B cell (primary cell): Measurements from ENCODE around the gene COG1. TPM values are rescaled to one million over a fixed set of nuclear protein-coding genes. Genes with fewer than 3 reads are reported as not detected.

ENCODE experiments used
- ATAC-seq: fragments of 200-7000 bp; cut with Tn5 transposase; one replicate; pipeline ENCODE4 v1.10.0; 2021; ENCODE audit warnings: low read depth, mild to moderate bottlenecking, moderate number of reproducible peaks, moderate library complexity
- CTCF ChIA-PET: fragments of 350-600 bp; sonication (Branson Sonifier 250); formaldehyde crosslinking; loops from one replicate; lab custom pipeline; 2021; ENCODE audit warnings: antibody characterized with exemption, inconsistent platforms; lab: Charles Lee
- POLR2A ChIA-PET: fragments of 350-600 bp; sonication (Branson Sonifier 250); formaldehyde crosslinking; loops from one replicate; lab custom pipeline; 2021; ENCODE audit warnings: antibody characterized with exemption; lab: Charles Lee
- DNase-seq: peaks from one replicate; pipeline ENCODE4 v3.0.0; 2013
- H2AFZ ChIP-seq: 2 replicates; pipeline ENCODE4 v1.6.1; 2012; ENCODE audit warnings: mild to moderate bottlenecking, low read depth, low read length; ENCODE audit not compliant: insufficient read depth, poor library complexity, severe bottlenecking
- H3K27ac ChIP-seq, 2 donors: 1 replicate in 1 of 2; 2 replicates in 1 of 2; pipeline ENCODE4 v1.5.1; 2012 to 2013; ENCODE audit warnings: low read length in 2 of 2, mild to moderate bottlenecking in 2 of 2, moderate library complexity in 1 of 2
- H3K27me3 ChIP-seq, 4 experiments: fragments of 200-600 bp in 1 of 4; sonication (generic) in 1 of 4; replicated peaks in 1 of 4; 1 replicate in 2 of 4; 2 replicates in 2 of 4; pipeline versions ENCODE4 v1.6.1 to v1.7.0; 2013 to 2016; ENCODE audit warnings: low read length in 3 of 4, mild to moderate bottlenecking in 2 of 4, mixed read lengths in 1 of 4, moderate library complexity in 1 of 4; ENCODE audit not compliant: insufficient read depth in 4 of 4, control insufficient read depth in 3 of 4; ENCODE audit errors: control extremely low read depth in 1 of 4
- H3K36me3 ChIP-seq, 2 experiments: replicated peaks in 1 of 2; 1 replicate in 1 of 2; 2 replicates in 1 of 2; pipeline versions ENCODE4 v1.6.1 to v1.7.1; 2013; ENCODE audit warnings: low read length in 1 of 2; ENCODE audit not compliant: insufficient read depth in 2 of 2, control insufficient read depth in 1 of 2; ENCODE audit errors: control extremely low read depth in 1 of 2, extremely low read depth in 1 of 2
- H3K4me1 ChIP-seq, 2 donors: fragments of 200-600 bp in 1 of 2; sonication (generic) in 1 of 2; 1 replicate in 1 of 2; 2 replicates in 1 of 2; pipeline versions ENCODE4 v1.5.1 to v1.6.1; 2013 to 2017; ENCODE audit warnings: low read length in 2 of 2; ENCODE audit not compliant: control insufficient read depth in 2 of 2, insufficient read depth in 2 of 2
- H3K4me2 ChIP-seq: replicated peaks from 2 replicates; pipeline ENCODE3; 2012; ENCODE audit warnings: mild to moderate bottlenecking, low read depth, low read length; ENCODE audit not compliant: poor library complexity, severe bottlenecking
- H3K4me3 ChIP-seq, 5 experiments: fragments of 200-600 bp in 1 of 5; sonication (generic) in 1 of 5; 1 replicate in 3 of 5; 2 replicates in 2 of 5; pipeline versions ENCODE4 v1.5.1 to v1.7.0; 2011 to 2016; ENCODE audit warnings: low read length in 4 of 5, mild to moderate bottlenecking in 4 of 5, low read depth in 2 of 5, control low read depth in 1 of 5, moderate library complexity in 1 of 5; ENCODE audit not compliant: insufficient read depth in 1 of 5; ENCODE audit errors: control extremely low read depth in 1 of 5, extremely low read depth in 1 of 5
- H3K79me2 ChIP-seq: fragments of 200-600 bp; sonication (generic); one replicate; pipeline ENCODE4 v1.6.0; 2016; ENCODE audit warnings: low read length; ENCODE audit not compliant: control insufficient read depth, insufficient read depth
- H3K9ac ChIP-seq: fragments of 200-600 bp; sonication (generic); 2 replicates; pipeline ENCODE4 v1.6.1; 2017; ENCODE audit warnings: mild to moderate bottlenecking, low read length, moderate library complexity
- H3K9me3 ChIP-seq, 3 donors: one replicate each; pipeline versions ENCODE4 v1.6.1 to v1.7.1; 2013; ENCODE audit warnings: low read length in 2 of 3; ENCODE audit not compliant: control insufficient read depth in 2 of 3, insufficient read depth in 1 of 3; ENCODE audit errors: control extremely low read depth in 1 of 3
- H4K20me1 ChIP-seq: 2 replicates; pipeline ENCODE4 v1.6.0; 2012; ENCODE audit warnings: mild to moderate bottlenecking, low read length; ENCODE audit not compliant: insufficient read depth, control insufficient read depth, poor library complexity, severe bottlenecking
- H3K27ac Mint-ChIP-seq: one replicate; pipeline ENCODE4 v1.8.0; 2021; ENCODE audit warnings: mixed read lengths
- H3K27me3 Mint-ChIP-seq: one replicate; pipeline ENCODE4 v1.8.0; 2021; ENCODE audit warnings: mixed read lengths
- H3K4me1 Mint-ChIP-seq: one replicate; pipeline ENCODE4 v1.8.0; 2021; ENCODE audit warnings: mixed read lengths
- H3K4me3 Mint-ChIP-seq: one replicate; pipeline ENCODE4 v1.8.0; 2021; ENCODE audit warnings: mixed read lengths
- H3K9me3 Mint-ChIP-seq: one replicate; pipeline ENCODE4 v1.8.0; 2022; ENCODE audit warnings: mixed read lengths; ENCODE audit not compliant: insufficient read depth
- EZH2 ChIP-seq: IDR thresholded peaks from 2 replicates; pipeline ENCODE4 v1.6.1; 2012; ENCODE audit warnings: borderline replicate concordance, low read depth, mild to moderate bottlenecking, moderate library complexity, low read length; ENCODE audit not compliant: insufficient read depth, poor library complexity, severe bottlenecking
- WGBS: methylation state at CpG from one replicate; pipeline ENCODE4 v1.1.5; 2013; ENCODE audit warnings: missing lambda C conversion rate; ENCODE audit not compliant: insufficient coverage; 5-methylcytosine and 5-hydroxymethylcytosine counted together
- intact Hi-C: fragments of 100-400 bp; cut with micrococcal nuclease; formaldehyde crosslinking; loops from one replicate; pipeline ENCODE4 v1.10.0; 2022
- polyA plus RNA-seq: library from polyadenylated mRNA; depleted of rRNA; stranded (reverse); fragments of >200 nt; gene quantifications from 2 replicates; pipeline ENCODE4 v1.2.3, GENCODE V29; 2012
- total RNA-seq, 2 donors: library from RNA; stranded (reverse); fragments of 120-200 nt in 1 of 2; gene quantifications; 1 replicate in 1 of 2; 2 replicates in 1 of 2; pipeline versions ENCODE4 v1.2.3 to v1.2.4, GENCODE V29; 2013 to 2022
- TF ChIP-seq, protein P1 (sequence below): fragments of 200-600 bp; IDR thresholded peaks from one replicate; pipeline ENCODE4 v1.8.0; 2022; ENCODE audit warnings: antibody characterized with exemption, mild to moderate bottlenecking

The COG1 gene
- total and polyA plus RNA-seq, 2 donors (not counting 1 experiment from before 2014, with no cell fraction given), result 39.1 to 72.8 TPM

DNA sequence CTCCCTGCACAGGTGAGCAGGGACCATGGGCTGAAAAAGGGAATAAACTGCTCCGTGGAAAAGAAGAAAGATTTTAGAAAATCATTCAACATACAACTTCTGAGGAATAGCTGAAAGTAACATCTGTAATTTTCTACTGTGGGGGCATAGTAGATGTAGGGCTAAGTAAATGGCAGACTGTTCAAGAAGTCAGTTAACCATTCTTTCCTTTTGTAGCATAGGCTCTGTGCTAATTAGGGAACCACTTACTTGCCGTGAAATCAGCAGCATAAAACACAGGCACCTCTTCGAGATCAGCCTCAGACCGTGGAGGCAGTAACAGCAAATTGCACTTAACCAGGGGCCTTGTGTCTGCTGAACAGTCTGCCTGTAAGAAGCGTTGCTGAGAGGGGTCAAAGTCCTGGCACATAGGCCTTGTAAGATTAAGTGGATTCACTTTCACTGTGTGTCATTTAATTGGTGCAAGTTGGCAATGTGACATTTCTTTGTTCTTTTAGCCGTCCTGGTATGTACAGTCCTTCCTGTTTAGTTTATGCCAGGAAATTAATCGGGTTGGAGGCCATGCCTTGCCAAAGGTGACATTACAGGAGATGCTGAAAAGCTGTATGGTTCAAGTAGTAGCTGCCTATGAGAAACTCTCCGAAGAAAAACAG lies 10.4 kb downstream of the COG1 start:
- Mint-ChIP-seq H3K27ac (no peak overlapping the region), H3K9me3 (no peaks in the 10 kb centered on the region), H3K27me3 (no peaks in the 10 kb centered on the region), H3K4me1 (no peaks in the 10 kb centered on the region), H3K4me3 (no peak overlapping the region)
- Histone ChIP-seq H3K9me3 (no peaks in the 10 kb centered on the region), H3K4me1 (no peaks in the 10 kb centered on the region), H3K79me2 (no peaks in the 10 kb centered on the region), H3K4me3 (no peak overlapping the region), H3K4me2 (no peak overlapping the region), H2AFZ (no peak overlapping the region), H3K27me3 (no peaks in the 10 kb centered on the region), H4K20me1 (no peaks in the 10 kb centered on the region), H3K27ac (peak overlapping the region in 1 of 2 donors; percentile 27), H3K9ac (no peak overlapping the region), H3K36me3 (peaks cover 15 to 86% of the 10 kb centered on the region in 2 experiments)
- ATAC-seq (no peak), DNase-seq (no peak)
- TF ChIP-seq, protein P1, sequence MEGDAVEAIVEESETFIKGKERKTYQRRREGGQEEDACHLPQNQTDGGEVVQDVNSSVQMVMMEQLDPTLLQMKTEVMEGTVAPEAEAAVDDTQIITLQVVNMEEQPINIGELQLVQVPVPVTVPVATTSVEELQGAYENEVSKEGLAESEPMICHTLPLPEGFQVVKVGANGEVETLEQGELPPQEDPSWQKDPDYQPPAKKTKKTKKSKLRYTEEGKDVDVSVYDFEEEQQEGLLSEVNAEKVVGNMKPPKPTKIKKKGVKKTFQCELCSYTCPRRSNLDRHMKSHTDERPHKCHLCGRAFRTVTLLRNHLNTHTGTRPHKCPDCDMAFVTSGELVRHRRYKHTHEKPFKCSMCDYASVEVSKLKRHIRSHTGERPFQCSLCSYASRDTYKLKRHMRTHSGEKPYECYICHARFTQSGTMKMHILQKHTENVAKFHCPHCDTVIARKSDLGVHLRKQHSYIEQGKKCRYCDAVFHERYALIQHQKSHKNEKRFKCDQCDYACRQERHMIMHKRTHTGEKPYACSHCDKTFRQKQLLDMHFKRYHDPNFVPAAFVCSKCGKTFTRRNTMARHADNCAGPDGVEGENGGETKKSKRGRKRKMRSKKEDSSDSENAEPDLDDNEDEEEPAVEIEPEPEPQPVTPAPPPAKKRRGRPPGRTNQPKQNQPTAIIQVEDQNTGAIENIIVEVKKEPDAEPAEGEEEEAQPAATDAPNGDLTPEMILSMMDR, result no peak
- TF ChIP-seq EZH2, result no peak
- 40% methylated on average over 6 of the region's 8 CpGs for WGBS
- CTCF ChIA-PET, result no interaction called here
- intact Hi-C loops, result no loop called here
- POLR2A ChIA-PET, result no interaction called here

DNA sequence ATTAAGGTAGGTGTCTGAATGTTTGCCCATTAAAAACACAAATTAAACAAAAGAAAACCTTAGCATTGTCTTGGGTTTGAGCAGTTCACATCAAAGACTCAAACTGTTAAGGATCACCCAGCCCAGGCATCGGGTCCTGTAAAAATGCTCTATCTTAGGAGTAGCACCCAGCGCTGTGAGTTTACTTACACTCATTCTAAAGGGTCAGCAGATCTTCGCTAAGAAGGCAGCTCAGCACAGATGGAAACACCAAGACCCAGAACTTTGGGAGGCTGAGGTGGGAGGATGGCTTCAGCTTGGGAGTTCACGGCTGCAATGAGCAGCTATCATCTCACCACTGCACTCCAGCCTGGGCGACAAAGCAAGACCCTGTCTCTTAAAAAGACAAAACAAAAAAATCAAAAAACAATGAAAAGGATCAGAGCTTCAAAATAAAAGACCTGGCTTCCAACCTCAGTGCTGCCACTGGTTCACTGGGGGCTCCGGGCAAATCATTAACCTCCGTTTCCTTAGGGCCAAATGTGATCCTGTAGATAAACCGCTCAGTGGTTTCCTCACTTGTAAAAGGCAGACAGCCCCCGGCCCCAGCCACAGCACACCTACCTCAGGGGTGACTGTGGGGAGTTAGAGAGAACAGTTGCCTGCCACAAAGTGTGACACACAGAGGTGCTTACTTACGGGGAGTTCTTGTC lies 11.1 kb downstream of the COG1 start:
- DNase-seq, result no peak
- H3K9ac ChIP-seq, result no peak overlapping the region
- H3K4me3 Mint-ChIP-seq, result no peak overlapping the region

More for the DNA sequence above, 11.1 kb downstream of the COG1 start:
- intact Hi-C loops, result no loop called here
- Histone ChIP-seq H3K79me2 (no peaks in the 10 kb centered on the region), H3K4me2 (no peak overlapping the region), H3K4me1 (no peaks in the 10 kb centered on the region), H3K27me3 (no peaks in the 10 kb centered on the region), H3K27ac (peak overlapping the region in 1 of 2 donors; percentile 27), H2AFZ (no peak overlapping the region), H3K4me3 (no peak overlapping the region), H4K20me1 (no peaks in the 10 kb centered on the region), H3K36me3 (peaks cover 15 to 87% of the 10 kb centered on the region in 2 experiments), H3K9me3 (no peaks in the 10 kb centered on the region)
- Mint-ChIP-seq H3K4me1 (no peaks in the 10 kb centered on the region), H3K9me3 (no peaks in the 10 kb centered on the region), H3K27me3 (no peaks in the 10 kb centered on the region), H3K27ac (no peak overlapping the region)
- 74% methylated on average over 4 of the region's 10 CpGs for WGBS
- ChIA-PET POLR2A (no interaction called here), CTCF (no interaction called here)
- TF ChIP-seq, protein P1, result no peak
- TF ChIP-seq EZH2, result no peak
- ATAC-seq, result no peak
